ENCODE data around the gene EXOC4.

EXOC4 gene

GRCh38 chr7:133696056-133696455, 443.2 kb downstream of the EXOC4 start:
- TF ChIP-seq CTCF (conservative IDR thresholded peaks at IDR 0.05): no peak

GRCh38 chr7:133697585-133697984, 444.7 kb downstream of the EXOC4 start:
- H3K27ac ChIP-seq: no peak overlapping the region
- no peak for TF ChIP-seq CTCF (conservative IDR thresholded peaks at IDR 0.05)

More at GRCh38 chr7:133696056-133696455, 443.2 kb downstream of the EXOC4 start:
- H3K27ac ChIP-seq: peak overlapping the region; percentile 57

- no peak for TF ChIP-seq CTCF (conservative IDR thresholded peaks at IDR 0.05)
- H3K27ac ChIP-seq: no peak overlapping the region
Measured at GRCh38 chr7:133698127-133698526, 445.2 kb downstream of the EXOC4 start.

- H3K27ac ChIP-seq: no peak overlapping the region
- no peak for TF ChIP-seq CTCF (conservative IDR thresholded peaks at IDR 0.05)
Measured at GRCh38 chr7:133699386-133699785, 446.5 kb downstream of the EXOC4 start.

- TF ChIP-seq CTCF (conservative IDR thresholded peaks at IDR 0.05): no peak
- no peak overlapping the region for H3K27ac ChIP-seq
Measured at GRCh38 chr7:133702078-133702477, 449.2 kb downstream of the EXOC4 start.

GRCh38 chr7:133702960-133703359, 450.1 kb downstream of the EXOC4 start:
- TF ChIP-seq CTCF (conservative IDR thresholded peaks at IDR 0.05): no peak
- no peak overlapping the region for H3K27ac ChIP-seq

GRCh38 chr7:133703547-133703946, 450.7 kb downstream of the EXOC4 start:
- no peak for TF ChIP-seq CTCF (conservative IDR thresholded peaks at IDR 0.05)
- no peak overlapping the region for H3K27ac ChIP-seq

- no peak overlapping the region for H3K27ac ChIP-seq
- no peak for TF ChIP-seq CTCF (conservative IDR thresholded peaks at IDR 0.05)
Measured at GRCh38 chr7:133704453-133704852, 451.6 kb downstream of the EXOC4 start.

Measured in VCaP (cell line).